Lower leg skin (tissue), 4 donors: Measurements from ENCODE around the gene FDX2. TPM values are rescaled to one million over a fixed set of nuclear protein-coding genes. Genes with fewer than 3 reads are reported as not detected.

ENCODE experiments used
- DNase-seq, 2 donors: peaks; one replicate each; pipeline ENCODE4 v3.0.0-alpha.2; 2019; ENCODE audit warnings: low spot score in 2 of 2
- H3K4me3 ChIP-seq: fragments of 200-600 bp; sonication (generic); 2 replicates; pipeline ENCODE4 v1.5.1; 2017; ENCODE audit warnings: mild to moderate bottlenecking, low read depth; ENCODE audit not compliant: poor library complexity, severe bottlenecking
- POLR2A ChIP-seq, 2 donors: fragments of 450-650 bp; IDR thresholded peaks; one replicate each; pipeline ENCODE4 v1.6.1; 2016 to 2017; ENCODE audit warnings: antibody characterized with exemption in 2 of 2, mild to moderate bottlenecking in 1 of 2, moderate library complexity in 1 of 2
- WGBS, 2 donors: methylation state at CpG; one replicate each; pipeline ENCODE4 v1.1.5; 2018; 5-methylcytosine and 5-hydroxymethylcytosine counted together
- intact Hi-C: fragments of 100-400 bp; cut with DNase I; formaldehyde crosslinking; loops from one replicate; pipeline ENCODE4 v1.15.0; 2023; ENCODE audit warnings: low total_unique reads
- total RNA-seq, 4 donors: library from RNA; depleted of rRNA; stranded (reverse); fragments of >200 nt; gene quantifications; one replicate each; pipeline ENCODE4 v1.1.0, GENCODE V29; 2016
- TF ChIP-seq, protein P1 (sequence below), 3 donors: fragments of 450-650 bp; IDR thresholded peaks; one replicate each; pipeline ENCODE4 v1.5.1; 2016; ENCODE audit warnings: antibody characterized with exemption in 3 of 3, mild to moderate bottlenecking in 3 of 3, moderate library complexity in 2 of 3

Gene FDX2
- total RNA-seq, 4 donors from 2014 or later = 10.3 to 20.7 (median 18.2) TPM

DNA sequence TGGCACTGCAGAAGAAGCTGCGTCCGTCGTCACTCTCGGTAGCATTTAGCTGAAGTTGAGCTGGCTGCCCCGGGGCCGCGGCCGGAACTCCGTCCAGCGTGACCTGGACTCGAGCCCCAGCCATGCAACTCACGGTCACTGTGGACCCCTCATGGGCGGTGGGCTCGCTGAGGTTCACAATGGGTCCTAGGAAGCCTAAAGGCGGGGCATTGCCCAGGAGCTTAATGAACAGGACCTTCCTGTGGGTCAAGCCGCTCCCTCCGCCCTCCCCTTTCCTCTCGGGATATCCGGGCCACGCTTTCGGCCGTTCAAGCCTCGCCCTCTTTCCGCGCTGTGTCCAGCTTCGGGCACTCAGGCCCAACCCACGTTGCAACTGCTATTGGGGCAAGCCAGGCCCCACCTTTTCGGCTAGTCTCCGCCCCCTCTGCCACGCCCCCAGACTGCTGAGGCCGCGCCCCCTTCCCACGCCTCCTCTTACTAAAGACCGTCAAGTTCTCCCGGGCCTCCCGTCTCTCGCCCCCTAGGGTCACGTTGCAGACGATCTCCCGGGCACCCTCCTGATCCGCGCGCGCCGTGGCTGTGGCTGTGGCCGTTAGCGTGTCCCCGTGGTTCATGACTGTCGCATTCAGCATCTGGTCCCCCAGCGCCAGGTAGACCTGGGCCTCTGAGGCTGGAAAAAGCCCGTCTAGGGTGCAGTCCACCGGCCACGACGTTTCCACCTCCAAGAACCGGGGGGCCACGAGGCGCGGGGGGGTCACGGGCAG lies 19.0 kb upstream of the FDX2 start:
- TF ChIP-seq, protein P1, sequence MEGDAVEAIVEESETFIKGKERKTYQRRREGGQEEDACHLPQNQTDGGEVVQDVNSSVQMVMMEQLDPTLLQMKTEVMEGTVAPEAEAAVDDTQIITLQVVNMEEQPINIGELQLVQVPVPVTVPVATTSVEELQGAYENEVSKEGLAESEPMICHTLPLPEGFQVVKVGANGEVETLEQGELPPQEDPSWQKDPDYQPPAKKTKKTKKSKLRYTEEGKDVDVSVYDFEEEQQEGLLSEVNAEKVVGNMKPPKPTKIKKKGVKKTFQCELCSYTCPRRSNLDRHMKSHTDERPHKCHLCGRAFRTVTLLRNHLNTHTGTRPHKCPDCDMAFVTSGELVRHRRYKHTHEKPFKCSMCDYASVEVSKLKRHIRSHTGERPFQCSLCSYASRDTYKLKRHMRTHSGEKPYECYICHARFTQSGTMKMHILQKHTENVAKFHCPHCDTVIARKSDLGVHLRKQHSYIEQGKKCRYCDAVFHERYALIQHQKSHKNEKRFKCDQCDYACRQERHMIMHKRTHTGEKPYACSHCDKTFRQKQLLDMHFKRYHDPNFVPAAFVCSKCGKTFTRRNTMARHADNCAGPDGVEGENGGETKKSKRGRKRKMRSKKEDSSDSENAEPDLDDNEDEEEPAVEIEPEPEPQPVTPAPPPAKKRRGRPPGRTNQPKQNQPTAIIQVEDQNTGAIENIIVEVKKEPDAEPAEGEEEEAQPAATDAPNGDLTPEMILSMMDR (IDR thresholded peaks at IDR 0.05) = no peak
- TF ChIP-seq POLR2A (IDR thresholded peaks at IDR 0.05) = no peak
- peak; percentile 90 to 99 for DNase-seq
- intact Hi-C loops = loop anchor here (5.0 kb wide), 1 partner anchor 1887 kb away; no protein-coding TSS in a partner anchor
- H3K4me3 ChIP-seq = peak overlapping the region; percentile 21
- 11 to 28% methylated on average over 44 to 49 of the region's 59 CpGs for WGBS, 2 donors

DNA sequence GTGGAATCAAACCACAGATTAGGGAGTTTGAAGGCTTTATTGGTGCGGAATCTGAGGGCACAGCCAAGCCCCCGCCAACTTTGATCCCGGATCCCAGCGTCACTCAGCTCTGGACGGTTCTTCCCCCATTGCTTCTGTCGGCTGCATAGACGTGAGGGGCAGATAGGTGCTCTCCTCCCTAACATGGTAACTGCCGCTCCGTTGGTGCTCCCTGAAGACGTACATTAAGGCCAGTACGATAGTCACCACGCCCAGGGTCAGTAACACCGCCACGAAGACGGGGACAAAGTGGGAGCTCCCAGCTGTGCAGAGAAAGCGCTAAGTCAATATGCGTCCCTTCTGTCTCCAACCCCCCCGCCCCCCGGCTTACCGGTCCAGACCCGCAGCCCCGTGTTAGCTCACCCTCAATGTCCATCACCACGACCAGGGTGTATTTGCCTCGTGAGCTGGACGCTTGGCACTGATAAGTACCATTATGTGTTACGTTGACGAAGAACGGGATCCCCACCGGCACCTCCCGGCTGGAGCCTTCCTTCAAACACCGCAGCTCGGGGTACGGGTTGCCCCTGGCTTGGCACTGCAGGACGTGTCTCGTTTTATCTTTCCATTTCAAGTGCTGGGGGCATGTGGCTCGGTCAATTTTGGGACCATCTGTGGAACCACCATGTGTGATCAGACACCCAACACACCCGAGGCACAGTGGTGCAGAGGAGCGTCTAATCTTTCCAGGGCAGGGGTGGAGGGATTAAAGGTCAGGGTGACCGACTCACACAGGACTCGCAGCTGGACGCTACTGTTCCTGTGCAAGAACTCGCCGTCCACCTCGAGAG lies 18.2 kb upstream of the FDX2 start:
- H3K4me3 ChIP-seq = peak overlapping the region; percentile 21
- TF ChIP-seq, protein P1 (IDR thresholded peaks at IDR 0.05) = no peak
- TF ChIP-seq POLR2A (IDR thresholded peaks at IDR 0.05) = no peak
- 13 to 15% methylated on average over 39 to 42 of the region's 44 CpGs for WGBS, 2 donors
- intact Hi-C loops = loop anchor here (5.0 kb wide), 1 partner anchor 1887 kb away; no protein-coding TSS in a partner anchor
- DNase-seq = peak in 1 of 2 donors; percentile 22

DNA sequence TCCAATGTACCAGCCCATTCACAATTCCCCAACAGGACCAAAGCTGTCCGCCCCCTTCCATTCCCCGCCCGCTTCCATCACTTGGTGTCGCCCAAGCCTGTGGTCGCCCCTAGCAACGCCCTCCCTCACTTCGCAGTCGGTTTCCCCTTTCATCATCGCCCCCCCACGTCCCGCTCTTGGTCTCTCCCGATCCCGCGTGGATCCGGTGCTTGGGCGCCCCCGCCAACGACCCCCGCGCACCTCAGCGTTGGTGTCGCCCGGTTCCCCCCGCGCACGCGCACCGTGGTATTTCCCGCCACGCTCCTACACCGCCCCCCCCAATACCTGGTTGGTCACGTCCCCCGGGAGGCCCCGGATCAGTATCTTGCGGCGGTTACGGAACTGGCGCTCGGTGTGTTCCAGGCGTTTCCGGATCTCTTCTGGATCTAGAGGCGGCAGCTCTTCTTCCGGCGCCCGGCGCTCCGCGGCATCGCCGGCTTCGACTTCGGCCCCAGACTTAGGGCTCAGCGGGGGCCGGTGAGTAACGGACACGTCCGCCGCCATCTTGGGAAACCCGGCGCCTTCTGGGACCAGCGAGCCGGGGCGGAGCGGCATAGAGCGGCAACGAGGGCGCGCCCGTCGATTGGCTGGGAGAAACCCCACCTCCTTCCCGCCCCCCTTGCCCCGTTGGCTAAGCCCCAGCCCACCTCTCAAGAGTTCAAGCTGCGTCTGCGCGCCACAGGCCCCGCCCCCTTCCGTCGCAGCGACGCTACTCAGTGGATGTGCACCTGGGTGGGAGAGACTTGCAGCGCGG lies 17.3 kb upstream of the FDX2 start, which contains the start of gene RAVER1:
Gene RAVER1 (minus strand): TSS at position 565 of the 793 bp plus-strand sequence. CDS start 22 bp downstream, at position 543.
- intact Hi-C loops = loop anchor here (5.0 kb wide), 1 partner anchor 1886 kb away; no protein-coding TSS in a partner anchor
- H3K4me3 ChIP-seq = peak within 1 kb of the TSS; percentile 65
- 1% methylated on average over 30 to 74 of the region's 82 CpGs for WGBS, 2 donors
- TF ChIP-seq, protein P1 (IDR thresholded peaks at IDR 0.05) = no peak
- no peak for TF ChIP-seq POLR2A (IDR thresholded peaks at IDR 0.05)
- peak; percentile 97 to 99 for DNase-seq

DNA sequence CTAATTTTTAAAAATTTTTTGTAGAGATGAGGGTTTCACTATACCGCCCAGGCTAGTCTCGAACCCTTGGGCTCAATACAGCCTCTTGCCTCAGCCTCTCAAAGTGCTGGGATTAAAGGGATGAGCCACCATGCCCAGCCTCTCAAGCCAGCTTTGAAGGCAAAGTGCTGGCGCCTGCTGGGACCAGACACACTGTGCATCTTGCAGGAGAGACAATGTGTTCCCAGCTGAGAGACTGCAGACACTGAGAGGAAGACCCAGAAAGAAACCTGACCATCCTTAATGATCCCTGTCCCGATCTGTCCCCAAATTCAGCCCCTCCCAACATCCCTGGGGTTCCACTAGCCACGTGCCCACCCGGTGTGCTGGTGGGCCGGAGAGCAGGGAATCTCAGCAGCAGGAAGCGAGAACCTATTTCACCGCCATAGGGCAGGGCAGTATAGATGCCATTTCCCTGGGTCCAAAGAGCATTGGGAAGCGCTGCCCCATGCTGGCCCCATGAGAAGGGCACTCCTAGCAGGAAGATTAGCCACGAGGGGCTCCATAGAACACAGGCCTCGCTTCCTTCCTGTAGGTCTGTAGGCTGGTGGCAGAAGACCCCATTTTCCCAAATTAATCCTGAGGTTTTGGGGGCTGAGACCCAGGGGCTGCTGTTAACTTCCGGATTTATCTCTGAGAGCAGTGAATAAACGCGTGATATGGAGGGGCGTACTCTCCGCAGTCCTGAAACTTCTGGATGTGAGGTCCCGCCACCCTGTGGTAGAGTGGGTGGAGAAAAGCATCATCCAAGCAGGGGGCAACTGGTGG lies 16.5 kb upstream of the FDX2 start:
- DNase-seq = no peak
- 37 to 38% methylated on average over 16 to 18 of the region's 18 CpGs for WGBS, 2 donors
- TF ChIP-seq, protein P1 (IDR thresholded peaks at IDR 0.05) = no peak
- no peak for TF ChIP-seq POLR2A (IDR thresholded peaks at IDR 0.05)
- intact Hi-C loops = loop anchor here (5.0 kb wide), 1 partner anchor 1885 kb away; no protein-coding TSS in a partner anchor
- H3K4me3 ChIP-seq = peak overlapping the region; percentile 65
